GM12892 (cell line): Measurements from ENCODE around the gene CTF1.

ENCODE experiments used
- POLR2A ChIP-seq: IDR thresholded peaks from 2 replicates; pipeline ENCODE4 v1.6.1; 2011; ENCODE audit warnings: low read depth, low read length, control low read depth
- POLR2AphosphoS5 ChIP-seq: IDR thresholded peaks from 2 replicates; pipeline ENCODE4 v1.6.1; 2011; ENCODE audit warnings: low read depth, low read length, control low read depth
- TAF1 ChIP-seq: IDR thresholded peaks from 2 replicates; pipeline ENCODE4 v1.6.1; 2011; ENCODE audit warnings: low read depth, mild to moderate bottlenecking, control low read depth, low read length, borderline replicate concordance

GRCh38 chr16:30899794-30900193, 3.4 kb downstream of the CTF1 start:
- no peak for TF ChIP-seq POLR2A
- TF ChIP-seq POLR2AphosphoS5: no peak
- TF ChIP-seq TAF1: no peak
